Measurements from ENCODE around the gene DPP3.
A peak's percentile ranks its signal among the peaks of the same experiment; 100 is the strongest.
"Not testable (repeated sequence)": the region's sequence is repeated elsewhere in the genome, so short reads cannot be mapped to it uniquely, and the experiment has no call there.

DPP3 gene

GRCh38 chr11:66480117-66480938 is at the start of gene DPP3:
DPP3 (plus strand) TSS chr11:66480434; CDS start chr11:66482201, 1,767 bp downstream.
- peak; percentile 97 for DNase-seq (ENCODE audit: low spot score)

DNA sequence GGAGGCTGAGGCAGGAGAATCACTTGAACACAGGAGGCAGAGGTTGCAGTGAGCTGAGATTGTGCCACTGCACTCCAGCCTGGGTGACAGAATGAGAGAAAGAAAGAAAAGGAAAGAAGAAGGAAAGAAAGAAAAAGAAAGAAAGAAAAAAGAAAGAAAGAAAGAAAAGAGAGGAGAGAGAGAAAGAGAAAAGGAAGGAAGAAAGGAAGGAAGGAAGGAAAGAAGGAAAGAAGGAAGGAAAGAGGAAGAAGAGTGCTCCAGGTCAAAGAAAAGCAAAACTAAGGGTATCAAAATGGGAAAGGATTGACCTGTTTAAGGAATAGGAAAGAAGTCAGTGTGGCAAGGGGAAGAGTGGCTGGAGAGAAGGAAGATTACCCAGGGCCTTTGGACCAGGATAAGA is 48.9 kb upstream of the DPP3 start:
- not testable (repeated sequence) for DNase-seq (ENCODE audit: low spot score)

GRCh38 chr11:66431871-66432329 is 48.3 kb upstream of the DPP3 start:
- DNase-seq (ENCODE audit: low spot score) = not testable (repeated sequence)

- DNase-seq (ENCODE audit: low spot score) = no peak
Measured at GRCh38 chr11:66432597-66432996, 47.6 kb upstream of the DPP3 start.

DNA sequence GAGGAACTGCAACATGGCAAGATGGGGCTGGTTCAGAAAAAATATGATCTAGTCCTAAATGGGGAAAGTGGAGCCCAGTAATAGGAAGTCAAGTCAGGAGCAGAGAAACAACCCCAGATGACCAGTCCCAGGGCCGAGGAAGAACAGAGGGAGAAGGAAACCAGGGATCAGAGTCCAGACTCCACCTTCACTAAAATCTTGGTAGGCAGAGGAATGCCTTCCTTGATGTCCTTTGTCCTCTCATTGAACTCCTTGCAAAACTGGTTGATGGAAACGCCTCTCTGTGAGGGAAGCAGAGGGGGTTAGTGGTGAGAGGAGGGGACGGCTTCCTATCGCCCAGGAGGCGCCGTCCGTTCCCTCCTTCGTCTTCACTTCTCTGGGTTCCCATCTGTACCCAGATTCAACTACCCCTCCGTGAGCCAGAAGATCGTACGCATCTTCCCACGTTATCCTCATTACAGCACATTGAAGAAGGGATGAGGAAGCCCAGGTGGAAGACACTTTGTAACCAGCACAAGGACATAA is 42.2 kb upstream of the DPP3 start:
- no peak for DNase-seq (ENCODE audit: low spot score)

DNA sequence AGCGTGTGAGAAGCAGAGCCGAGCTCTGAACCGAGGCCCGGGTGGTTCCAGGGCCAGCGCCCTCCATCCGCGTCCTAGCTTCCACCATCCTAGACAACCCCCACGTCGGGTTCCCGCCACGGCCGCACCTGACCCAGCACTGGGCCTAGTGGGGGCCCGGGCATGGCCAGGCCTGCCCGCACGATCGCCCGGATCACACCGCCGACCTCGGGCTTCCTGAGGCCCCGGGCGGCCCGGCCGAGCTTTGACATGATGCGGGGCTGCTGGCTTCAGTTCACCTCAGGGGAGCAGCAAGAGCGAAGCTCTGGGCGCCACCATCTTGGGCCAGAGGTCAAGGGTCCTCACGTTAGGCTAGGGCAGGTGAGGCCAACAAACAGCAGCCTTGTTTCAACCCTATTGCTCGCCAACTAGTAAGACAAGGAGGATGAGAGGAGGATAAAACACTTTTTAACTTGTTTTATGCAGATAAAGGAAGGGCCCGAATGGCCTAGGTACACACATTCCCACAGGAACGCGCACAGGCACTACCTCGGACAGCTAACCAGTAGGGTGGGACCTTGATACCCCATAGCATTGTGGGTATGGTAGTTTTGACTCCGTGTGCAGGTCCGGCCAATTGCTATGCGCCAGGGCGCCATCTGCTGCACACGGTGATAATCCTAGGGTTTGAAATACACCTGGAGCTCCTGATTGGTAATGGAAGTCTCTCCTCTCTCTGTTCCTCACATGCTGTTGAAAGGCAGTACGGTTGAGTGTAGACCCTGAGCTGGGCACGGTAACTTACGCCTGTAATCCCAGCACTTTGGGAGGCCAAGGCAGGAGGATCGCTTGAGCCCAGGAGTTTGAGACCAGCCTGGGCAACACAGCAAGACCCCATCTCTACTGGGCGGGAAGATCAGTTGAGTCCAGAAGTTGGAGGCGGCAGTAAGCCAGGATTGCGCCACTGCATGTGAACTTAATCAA is 41.4 kb upstream of the DPP3 start, which contains the start of gene MRPL11:
MRPL11 (minus strand) TSS at position 345 of the 963 bp plus-strand sequence; CDS start at position 251, 94 bp downstream.
- DNase-seq (ENCODE audit: low spot score) = peak; percentile 96

DNA sequence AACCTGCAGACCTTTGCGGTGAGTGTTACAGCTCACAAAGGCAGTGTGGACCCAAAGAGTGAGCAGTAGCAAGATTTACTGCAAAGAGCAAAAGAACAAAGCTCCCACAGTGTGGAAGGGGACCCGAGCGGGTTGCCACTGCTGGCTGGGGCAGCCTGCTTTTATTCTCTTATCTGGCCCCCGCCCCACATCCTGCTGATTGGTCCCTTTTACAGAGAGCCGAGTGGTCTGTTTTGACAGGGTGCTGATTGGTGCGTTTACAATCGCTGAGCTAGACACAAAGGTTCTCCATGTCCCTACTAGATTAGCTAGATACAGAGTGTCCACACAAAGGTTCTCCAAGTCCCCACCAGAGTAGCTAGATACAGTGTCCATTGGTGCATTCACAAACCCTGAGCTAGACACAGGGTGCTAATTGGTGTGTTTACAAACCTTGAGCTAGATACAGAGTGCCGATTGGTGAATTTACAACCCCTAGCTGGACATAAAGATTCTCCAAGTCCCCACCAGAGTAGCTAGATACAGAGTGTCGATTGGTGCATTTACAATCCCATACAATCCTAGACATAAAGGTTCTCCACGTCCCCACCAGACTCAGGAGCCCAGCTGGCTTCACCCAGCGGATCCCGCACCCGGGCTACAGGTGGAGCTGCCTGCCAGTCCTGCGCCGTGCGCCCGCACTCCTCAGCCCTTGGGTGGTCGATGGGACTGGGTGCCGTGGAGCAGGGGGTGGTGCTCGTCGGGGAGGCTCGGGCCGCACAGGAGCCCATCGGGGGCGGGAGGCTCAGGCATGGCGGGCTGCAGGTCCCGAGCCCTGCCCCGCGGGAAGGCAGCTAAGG is 39.9 kb upstream of the DPP3 start:
- not testable (repeated sequence) for DNase-seq (ENCODE audit: low spot score)

DNA sequence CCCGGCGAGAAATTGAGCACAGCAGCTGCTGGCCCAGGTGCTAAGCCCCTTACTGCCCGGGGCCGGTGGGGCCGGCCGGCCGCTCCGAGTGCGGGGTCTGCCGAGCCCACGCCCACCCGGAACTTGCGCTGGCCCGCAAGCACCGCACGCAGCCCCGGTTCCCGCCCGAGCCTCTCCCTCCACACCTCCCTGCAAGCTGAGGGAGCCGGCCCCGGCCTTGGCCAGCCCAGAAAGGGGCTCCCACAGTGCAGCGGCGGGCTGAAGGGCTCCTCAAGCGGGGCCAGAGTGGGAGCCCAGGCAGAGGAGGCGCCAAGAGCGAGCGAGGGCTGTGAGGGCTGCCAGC is 39.3 kb upstream of the DPP3 start:
- not testable (repeated sequence) for DNase-seq (ENCODE audit: low spot score)

DNA sequence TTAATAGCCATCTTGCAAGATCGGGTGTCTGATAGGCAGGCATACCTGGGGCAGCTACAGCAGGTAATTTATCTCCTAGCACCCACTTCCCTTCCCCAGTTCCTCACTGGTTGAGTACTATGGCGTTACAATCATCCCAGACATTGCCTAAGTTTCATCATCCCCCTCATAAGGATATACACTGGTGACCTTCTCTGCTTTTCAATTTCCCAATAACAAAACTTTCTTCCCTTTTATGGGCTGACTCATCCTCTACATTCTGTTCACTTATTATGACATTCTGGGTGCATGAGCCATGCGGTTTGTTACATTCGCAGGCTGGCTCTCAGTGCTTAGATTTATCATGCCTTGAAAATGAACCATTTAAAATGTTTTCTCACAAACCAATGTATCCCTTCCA is 36.6 kb upstream of the DPP3 start:
- peak; percentile 56 for DNase-seq (ENCODE audit: low spot score)

- no peak for DNase-seq (ENCODE audit: low spot score)
Measured at GRCh38 chr11:66447012-66447411, 33.2 kb upstream of the DPP3 start.

GRCh38 chr11:66448523-66448922 is 31.7 kb upstream of the DPP3 start:
- no peak for DNase-seq (ENCODE audit: low spot score)

GRCh38 chr11:66450560-66450959 is 29.7 kb upstream of the DPP3 start:
- DNase-seq (ENCODE audit: low spot score) = no peak

DNA sequence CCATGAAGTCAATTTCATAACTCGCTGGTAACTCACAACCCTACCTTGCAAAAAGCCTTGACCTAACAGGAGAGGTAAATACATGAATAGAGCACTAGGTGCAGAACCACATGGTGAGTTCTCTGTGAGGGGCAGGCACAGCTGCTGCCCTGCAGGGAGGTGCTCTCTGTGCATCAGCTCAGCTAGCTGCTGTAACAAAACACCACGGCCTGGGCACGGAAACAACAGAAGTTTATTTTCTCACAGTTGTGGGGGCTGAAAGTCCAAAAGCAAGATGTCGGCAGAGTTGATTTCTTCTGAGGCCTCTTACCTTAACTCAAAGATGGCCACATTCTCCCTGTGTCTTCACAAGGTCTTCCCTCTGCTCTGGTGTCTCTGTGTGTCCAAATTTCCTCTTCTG is 28.6 kb upstream of the DPP3 start:
- DNase-seq (ENCODE audit: low spot score) = no peak

GRCh38 chr11:66454247-66454646 is 26.0 kb upstream of the DPP3 start:
- DNase-seq (ENCODE audit: low spot score) = no peak

GRCh38 chr11:66454828-66455227 is 25.4 kb upstream of the DPP3 start:
- DNase-seq (ENCODE audit: low spot score) = no peak

DNA sequence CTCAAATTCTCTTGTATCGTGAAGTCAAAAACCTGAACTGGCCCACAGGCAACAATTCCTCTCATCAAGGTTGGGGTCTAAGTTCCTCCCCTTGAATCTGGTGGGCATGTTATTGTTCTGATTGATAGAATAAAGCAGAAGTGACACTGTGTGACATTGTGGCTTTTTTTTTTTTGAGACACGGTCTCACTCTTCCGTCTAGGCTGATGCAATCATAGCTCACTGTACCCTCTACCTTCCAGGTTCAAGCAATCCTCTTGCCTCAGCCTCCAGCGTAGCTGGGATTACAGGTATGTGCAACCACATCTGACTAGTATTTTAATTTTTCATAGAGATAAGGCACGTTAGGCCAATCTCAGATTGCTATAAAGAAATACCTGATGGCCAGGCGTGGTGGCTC is 22.4 kb upstream of the DPP3 start:
- DNase-seq (ENCODE audit: low spot score) = no peak

DNA sequence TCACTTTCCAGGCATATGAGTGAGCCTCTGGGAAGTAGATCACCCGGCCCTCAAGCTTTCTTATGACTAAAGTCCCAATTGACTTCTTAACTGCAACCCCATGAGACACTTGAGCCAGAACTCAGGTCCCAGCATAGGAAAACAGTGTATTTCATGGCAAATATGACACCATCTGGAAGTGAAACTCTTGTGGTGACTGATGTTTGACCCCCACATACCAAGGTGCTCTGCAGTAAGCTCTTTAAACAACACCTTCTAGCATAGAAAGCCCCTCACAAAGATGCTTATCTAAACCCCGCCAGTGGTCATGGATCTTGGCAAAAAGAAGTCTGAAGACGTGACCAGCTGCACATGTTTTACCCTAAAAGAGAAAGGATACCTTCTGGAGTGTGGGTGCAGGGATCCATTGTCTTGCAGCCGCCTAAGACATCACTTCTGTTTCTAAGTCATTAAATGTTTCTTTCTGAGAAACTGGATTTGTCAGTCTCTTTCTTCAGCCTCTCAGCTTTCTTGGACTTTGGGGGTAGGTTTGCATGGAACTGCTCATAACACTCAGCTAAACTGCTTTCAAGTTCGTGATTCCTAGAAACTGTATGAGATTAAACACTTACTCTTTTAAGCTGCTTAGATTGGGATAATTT is 21.0 kb upstream of the DPP3 start:
- no peak for DNase-seq (ENCODE audit: low spot score)

DNA sequence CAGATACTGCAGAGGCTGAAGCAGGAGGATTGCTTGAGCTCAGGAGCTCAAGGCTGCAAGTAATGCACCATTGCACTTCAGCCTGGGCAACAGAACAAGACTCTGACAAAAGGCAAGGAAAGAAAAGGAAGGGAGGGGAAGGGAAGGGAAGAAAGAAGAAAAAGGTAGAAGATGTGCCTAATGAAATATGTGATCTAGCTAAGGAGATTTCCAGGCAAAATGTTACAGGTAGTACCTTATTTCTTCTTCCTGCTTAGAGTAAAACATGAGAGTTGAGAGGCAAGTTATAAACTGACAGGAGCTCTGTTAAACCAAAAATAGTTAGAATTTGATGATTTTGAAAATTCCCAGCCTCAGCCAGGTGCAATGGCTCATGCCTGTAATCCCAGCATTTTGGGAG is 18.2 kb upstream of the DPP3 start:
- DNase-seq (ENCODE audit: low spot score) = no peak

DNA sequence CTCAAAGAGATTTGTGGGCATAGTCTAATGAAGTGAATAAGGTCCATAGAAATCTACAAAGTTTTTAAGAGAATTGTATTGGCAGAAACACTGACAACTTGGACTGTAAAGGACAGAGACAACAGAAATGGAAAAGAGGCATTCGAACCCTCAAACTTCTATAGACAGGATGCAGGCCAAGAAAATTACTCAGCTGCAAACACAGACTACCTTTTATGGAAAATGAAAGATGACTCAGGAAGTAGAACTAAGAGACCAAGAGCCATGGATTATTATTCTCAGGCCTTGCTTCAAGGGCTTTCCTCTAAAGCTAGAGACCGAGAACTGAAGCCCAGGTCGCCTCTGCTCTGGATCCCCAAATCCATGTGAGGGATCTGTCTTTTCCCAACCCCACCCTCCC is 17.3 kb upstream of the DPP3 start:
- DNase-seq (ENCODE audit: low spot score) = no peak

GRCh38 chr11:66464116-66464515 is 16.1 kb upstream of the DPP3 start:
- DNase-seq (ENCODE audit: low spot score) = not testable (repeated sequence)

- DNase-seq (ENCODE audit: low spot score) = no peak
Measured at GRCh38 chr11:66464916-66465315, 15.3 kb upstream of the DPP3 start.
